Frontal cortex (tissue), 4 donors: Measurements from ENCODE around the gene ARHGEF37. TPM values are rescaled to one million over a fixed set of nuclear protein-coding genes. Genes with fewer than 3 reads are reported as not detected.

Source experiments
- DNase-seq, 2 donors: peaks; one replicate each; pipeline ENCODE4 v3.0.0; 2012; ENCODE audit warnings: low spot score in 2 of 2
- FAIRE-seq: peaks from 2 replicates; lab custom pipeline; 2012; peaks lifted over from hg19 to GRCh38; lab: Jason Lieb, UNC
- small RNA-seq: library from RNA; depleted of rRNA; stranded (forward); fragments of <200 nt; gene quantifications from one replicate; pipeline ENCODE3, GENCODE V24; 2014
- total RNA-seq: library from RNA; depleted of rRNA; stranded (reverse); fragments of >200 nt; gene quantifications from one replicate; pipeline ENCODE4 v1.2.3, GENCODE V29; 2014
- donor health status: control.
- donor health status: control.
- donor health status: control.

Gene ARHGEF37
- total RNA-seq, 1 donor from 2014 or later, result 1.2 TPM

GRCh38 chr5:149684371-149684770, 103.1 kb downstream of the ARHGEF37 start:
- DNase-seq (no peak), FAIRE-seq (no peak)

Small RNA genes within 50 kb of the gene (small RNA-seq; reads per million reads assigned to genes)
- gene RNU6-588P, result not detected

Other genes starting within 250 kb of the ARHGEF37 start
- gene GRPEL2, start 236.0 kb upstream of the ARHGEF37 start, total RNA-seq, result 64.4 TPM
- gene PCYOX1L, start 223.5 kb upstream of the ARHGEF37 start, total RNA-seq, result 11.0 TPM
- not detected for gene IL17B, start 202.2 kb upstream of the ARHGEF37 start, total RNA-seq
- gene CSNK1A1, start 30.1 kb upstream of the ARHGEF37 start, total RNA-seq, result 353 TPM
- 0.82 TPM for gene PPARGC1B, start 148.8 kb downstream of the ARHGEF37 start, total RNA-seq